ENCODE results near the gene PGAM2.

PGAM2 gene

GRCh38 chr7:44103566-44103922, 38.2 kb upstream of the PGAM2 start:
- DNase-seq (ENCODE audit: low read depth) = no peak

DNA sequence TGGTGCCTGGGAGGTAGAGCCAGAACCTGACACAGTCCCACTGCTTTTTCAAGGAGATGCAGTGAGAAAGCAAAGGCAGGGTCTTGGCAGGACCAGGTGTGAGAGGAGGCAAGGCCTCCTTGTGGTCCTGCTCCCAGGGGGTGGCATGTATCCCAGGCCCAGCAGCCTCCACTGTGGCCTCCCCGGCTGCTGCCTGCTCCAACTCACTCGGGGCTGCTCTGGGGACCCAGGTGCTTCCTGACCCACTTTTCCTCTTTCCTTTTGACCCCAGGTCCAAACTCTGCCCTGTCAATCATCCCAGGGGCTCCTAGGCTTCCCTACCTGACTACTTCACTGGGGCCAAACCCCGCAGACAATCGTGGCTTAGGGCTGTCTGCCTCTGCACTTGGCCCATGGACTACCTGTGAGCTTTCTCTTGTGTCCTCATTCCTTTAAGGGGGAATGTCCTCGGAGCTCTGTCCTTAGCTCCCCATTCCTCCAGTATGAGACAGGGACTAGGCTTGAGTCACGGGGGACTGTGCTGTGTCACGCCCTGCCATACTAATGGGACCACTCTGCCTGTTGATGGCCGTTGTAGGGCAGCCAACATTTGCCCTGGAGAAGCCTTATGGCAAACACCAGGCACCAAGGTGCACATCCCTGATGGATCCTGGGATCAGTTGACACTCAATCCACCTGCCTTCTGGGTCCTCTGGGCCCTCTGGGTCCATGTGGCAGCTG, 37.6 kb upstream of the PGAM2 start:
- DNase-seq (ENCODE audit: low read depth) = no peak

GRCh38 chr7:44101966-44102845, 36.8 kb upstream of the PGAM2 start:
- DNase-seq (ENCODE audit: low read depth) = no peak

DNA sequence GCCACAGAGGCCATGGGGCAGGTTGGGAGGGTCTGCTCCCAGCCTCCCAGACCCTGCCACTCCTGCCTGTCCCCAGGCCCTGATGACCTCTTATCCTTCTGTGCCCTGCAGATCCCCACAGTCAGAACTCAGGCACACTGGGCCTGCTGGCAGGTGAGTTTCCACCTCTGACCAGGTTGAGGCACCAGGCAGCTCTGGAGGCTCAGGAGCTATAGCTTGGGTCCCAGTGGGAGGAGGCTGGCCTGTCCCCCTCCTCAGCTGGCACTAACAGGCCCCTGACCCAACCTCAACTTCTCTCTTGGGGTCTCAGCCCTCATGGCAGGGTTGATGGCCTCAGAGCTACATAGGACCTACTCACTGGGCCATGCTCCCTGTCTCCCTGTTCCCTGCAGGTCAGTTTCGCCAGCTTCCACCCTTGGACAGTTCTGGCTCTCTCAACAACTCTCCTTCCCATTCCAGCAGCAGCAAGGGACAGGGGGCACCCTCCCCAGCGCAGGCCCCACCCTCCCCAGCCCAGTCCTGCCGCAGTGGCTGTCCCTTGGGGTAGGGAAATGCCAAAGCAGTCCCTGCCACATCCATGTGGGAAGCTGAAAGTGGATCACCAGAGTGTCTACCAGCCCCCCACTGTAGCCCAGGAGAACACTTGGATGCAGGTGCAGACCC, 36.1 kb upstream of the PGAM2 start:
- no peak for DNase-seq (ENCODE audit: low read depth)

- DNase-seq (ENCODE audit: low read depth) = no peak
Observed at GRCh38 chr7:44100458-44101302, 35.3 kb upstream of the PGAM2 start.

GRCh38 chr7:44099669-44100068, 34.3 kb upstream of the PGAM2 start:
- DNase-seq (ENCODE audit: low read depth) = no peak

- no peak for DNase-seq (ENCODE audit: low read depth)
Observed at GRCh38 chr7:44098092-44099068, 33.0 kb upstream of the PGAM2 start.

GRCh38 chr7:44097064-44097932, 31.9 kb upstream of the PGAM2 start:
- DNase-seq (ENCODE audit: low read depth) = no peak

DNA sequence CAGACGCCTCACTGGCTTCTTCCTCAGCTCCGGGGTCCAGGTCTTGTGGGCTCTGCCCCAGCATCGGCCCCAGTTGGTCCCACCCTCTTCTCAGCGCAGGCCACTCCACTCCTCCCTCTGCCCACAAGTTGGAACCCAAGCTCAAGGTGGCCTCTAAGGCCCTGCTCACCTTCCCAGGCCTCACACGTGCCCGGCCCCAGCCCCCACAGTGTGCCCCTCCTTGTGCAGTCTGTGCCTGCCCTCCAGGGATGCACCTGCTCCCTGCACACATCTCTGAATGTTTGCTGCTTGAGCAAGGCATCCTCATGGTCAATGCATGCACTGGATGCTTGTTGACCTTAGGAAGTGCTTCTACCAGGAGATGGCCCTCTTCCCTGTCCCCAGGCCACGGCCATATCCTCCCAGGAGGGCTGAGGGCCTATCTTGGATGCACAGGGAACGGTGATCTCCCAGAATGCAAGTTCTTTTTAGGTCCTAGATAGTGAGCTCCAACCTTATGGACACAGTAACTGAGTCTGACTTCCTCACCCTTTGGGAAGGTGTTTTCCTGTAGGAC, 31.0 kb upstream of the PGAM2 start:
- DNase-seq (ENCODE audit: low read depth) = no peak

DNA sequence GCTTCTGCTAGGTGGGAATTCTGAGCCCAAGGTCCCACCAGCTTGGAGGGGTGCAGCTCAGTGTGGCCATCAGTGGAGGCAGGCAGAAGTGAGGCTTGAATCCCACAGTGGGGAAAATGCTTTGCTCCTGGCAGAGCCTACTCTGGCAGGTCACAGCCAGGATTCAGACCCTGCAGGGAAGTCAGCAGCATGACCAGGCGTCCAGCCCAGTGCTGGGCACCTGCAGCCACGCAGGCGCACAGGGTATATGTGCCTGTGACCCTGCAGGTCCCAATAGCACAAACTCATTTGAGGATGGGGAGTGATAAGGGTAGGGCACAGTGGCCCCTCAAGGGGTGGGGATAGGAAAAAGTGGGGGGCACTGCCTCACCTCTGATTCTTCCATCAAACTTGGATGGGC, 30.4 kb upstream of the PGAM2 start:
- DNase-seq (ENCODE audit: low read depth) = no peak

DNA sequence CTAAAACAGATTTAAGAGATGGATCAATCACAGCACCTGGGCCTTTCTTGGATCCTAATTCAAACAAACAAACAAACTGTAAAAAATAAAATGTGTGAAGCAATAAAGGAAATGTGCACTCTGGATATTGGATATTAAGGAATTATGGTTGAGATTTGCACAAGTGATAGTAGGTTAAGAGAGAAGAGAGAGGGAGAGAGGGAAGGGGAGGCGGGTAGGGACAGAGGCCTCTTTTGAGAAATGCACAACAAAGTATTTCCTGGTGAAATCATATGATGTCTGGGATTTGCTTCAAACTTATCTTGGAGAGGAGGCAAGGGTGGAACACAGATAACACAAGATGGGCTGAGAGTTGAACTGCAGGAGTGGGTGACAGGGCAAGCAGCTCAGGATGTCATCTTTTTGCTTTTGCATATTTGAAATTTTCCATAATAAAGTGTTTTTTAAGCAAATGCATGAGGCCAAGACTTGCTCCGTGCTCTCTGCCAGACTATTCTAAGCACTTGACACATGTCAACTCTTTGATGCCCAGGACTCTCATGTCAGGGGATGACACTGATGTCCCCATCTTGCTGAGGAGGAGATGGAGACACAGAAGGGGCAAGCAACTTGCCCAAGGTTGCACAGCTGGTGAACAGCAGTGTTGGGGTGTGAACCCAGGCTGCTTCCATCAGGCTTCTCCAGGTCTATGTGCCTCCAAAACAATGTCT, 29.7 kb upstream of the PGAM2 start:
- no peak for DNase-seq (ENCODE audit: low read depth)

DNA sequence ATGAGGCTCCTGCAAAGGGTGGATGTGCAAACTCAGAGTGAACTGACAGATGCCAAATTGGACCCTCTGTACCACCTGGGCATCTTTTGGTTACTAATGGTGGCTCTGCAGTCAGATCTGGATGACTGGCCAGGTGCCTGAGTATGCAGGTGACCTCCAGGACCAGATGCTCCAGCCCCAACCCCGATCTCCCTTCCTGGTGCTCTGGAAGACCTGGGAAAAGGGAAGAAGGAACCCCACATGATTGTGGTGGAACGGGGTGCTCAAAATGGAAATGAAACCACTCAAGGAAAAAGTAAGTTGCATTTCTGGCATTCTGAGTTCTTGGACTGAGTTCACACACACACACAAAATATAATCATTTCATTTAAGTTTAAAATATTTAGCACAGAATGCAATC, 29.0 kb upstream of the PGAM2 start:
- no peak for DNase-seq (ENCODE audit: low read depth)

- no peak for DNase-seq (ENCODE audit: low read depth)
Observed at GRCh38 chr7:44093102-44093641, 27.8 kb upstream of the PGAM2 start.

DNA sequence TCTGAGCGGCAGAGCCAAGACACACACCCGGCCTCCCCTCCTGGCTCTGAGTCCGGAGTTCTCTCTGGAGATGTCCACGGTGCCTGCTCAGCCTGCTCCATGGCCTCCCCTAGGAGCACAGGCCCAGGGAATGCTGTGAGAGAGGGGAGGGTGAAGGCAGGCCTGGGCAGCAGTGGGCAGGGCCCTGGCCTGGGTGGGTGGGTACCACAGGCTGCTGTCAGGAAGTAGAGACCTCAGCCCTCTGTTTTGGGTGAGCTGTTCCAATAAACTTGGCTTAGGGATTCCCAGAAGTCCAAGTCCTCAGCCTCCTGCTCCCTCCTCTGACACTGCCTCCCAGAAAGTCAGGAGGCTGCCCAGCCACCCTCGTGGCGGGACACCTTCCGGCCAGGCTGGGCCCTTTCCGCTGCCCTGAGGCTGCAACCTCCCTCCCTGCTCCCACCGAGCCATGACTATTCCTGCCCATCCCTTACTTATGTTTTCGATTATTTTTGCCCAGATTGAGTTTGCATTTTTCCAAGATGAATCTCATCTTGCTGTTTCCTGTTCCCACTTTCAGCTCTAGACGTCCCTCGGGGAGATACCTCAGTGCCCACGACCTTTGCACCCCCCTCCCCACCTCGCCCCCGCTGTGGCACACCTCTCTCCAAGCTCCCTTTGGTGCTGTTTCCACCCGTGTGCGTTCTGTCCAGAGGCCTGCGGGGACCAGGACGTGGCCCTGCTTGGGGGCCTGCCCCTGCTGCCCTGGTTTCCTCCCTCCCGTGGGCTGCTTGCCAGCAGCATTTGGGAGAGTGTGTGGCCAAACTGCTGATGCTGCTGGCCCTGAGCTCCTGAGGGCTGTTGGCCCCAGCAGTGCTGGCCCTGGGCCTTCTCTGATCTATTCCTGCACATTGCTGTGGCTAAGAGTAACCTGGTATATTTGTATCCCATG, 22.8 kb upstream of the PGAM2 start:
- DNase-seq (ENCODE audit: low read depth) = no peak

DNA sequence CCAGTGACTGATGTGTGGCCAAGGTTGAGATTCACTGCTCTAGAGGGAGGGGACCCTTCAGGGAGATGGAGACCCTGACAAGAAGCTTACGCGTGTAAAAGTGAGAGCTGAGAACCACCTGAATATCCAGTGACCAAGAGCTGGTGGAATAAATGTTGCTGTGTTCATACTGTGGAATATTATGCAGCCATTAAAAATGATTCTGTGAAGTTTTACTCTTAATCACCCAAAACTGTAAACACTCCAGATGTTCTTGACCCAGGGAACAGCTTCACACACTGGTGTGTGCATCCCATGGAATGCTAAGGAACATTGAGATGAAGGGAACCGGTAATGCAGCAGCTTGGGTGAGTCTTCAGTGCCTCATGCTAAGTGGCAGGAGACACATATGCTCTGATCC, 21.3 kb upstream of the PGAM2 start:
- no peak for DNase-seq (ENCODE audit: low read depth)

DNA sequence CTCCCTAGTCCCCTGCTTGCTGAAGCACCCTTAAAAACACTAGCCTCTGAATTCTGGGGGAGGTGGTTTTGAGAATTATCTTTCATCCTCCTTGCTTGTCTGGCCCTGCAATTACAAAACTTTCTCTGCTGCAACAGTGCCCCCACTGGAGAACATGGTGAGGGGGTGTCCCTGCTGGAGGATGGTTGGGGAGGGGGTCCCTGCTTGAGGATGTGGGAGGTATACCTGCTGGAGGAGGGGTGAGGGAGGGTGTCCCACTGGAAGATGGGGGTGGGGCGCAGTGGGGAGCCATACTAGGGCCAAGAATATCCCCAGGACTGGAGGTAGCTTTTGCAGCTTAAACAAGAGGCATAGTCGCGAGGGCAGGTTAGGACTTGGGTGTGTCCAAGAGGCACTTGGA, 20.2 kb upstream of the PGAM2 start:
- DNase-seq (ENCODE audit: low read depth) = no peak

DNA sequence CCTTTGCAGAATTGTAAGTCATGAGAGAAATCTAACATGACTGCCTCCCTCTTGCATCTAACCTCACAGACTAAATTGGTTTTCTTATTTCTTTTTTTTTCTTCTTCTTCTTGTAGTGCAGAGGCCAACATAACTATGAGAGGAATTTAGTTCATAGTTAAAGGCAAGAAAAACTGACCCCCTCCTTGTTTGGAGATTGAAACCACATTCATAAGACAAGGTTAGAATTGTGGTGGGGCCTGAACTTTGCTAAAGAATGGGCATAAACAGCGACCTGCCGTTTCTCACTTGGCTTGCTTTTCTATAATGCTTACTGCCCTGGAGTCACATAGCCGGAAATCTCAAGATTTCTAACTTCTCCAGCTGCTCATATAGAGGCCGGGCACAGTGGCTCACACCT, 19.3 kb upstream of the PGAM2 start:
- no peak for DNase-seq (ENCODE audit: low read depth)

DNA sequence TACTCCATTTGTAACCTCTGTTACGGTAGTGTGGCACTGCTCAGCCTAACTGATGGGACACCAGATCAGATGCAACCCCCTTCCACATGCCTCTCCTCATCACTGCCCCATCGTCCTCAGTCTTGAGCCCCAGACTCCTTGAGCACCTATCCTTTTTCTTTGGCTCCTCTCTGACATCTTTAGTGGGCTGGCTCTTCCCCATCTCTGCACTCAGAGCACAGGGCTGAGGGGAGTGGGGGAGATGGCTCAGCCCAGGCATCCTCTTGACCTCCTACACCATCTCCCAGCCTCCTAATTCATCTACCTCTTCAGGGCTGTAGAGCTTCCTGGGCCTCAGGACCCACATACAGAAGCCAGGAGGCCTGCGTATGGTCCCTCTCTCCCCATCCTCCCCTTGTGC, 18.4 kb upstream of the PGAM2 start:
- no peak for DNase-seq (ENCODE audit: low read depth)
